Upper lobe of right lung (tissue), 1 donor: Measurements from ENCODE around the gene TKTL1. TPM values are rescaled to one million over a fixed set of nuclear protein-coding genes. Genes with fewer than 3 reads are reported as not detected.
A peak's percentile ranks its signal among the peaks of the same experiment; 100 is the strongest.

Source experiments
- ATAC-seq: fragments of 200-7000 bp; cut with Tn5 transposase; one replicate; pipeline ENCODE4 v1.9.1; 2020; ENCODE audit warnings: mild to moderate bottlenecking, moderate library complexity
- DNase-seq: peaks from one replicate; pipeline ENCODE4 v3.0.0-alpha.2; 2020
- H3K27ac ChIP-seq: fragments of 200-600 bp; one replicate; pipeline ENCODE4 v1.8.0; 2022
- H3K27me3 ChIP-seq: fragments of 200-600 bp; one replicate; pipeline ENCODE4 v1.8.0; 2022; ENCODE audit warnings: mild to moderate bottlenecking
- H3K36me3 ChIP-seq: fragments of 200-600 bp; one replicate; pipeline ENCODE4 v1.8.0; 2022
- H3K4me1 ChIP-seq: fragments of 200-600 bp; one replicate; pipeline ENCODE4 v1.8.0; 2022
- H3K4me3 ChIP-seq: fragments of 200-600 bp; one replicate; pipeline ENCODE4 v1.8.0; 2022; ENCODE audit warnings: mild to moderate bottlenecking
- H3K9me3 ChIP-seq: fragments of 200-600 bp; one replicate; pipeline ENCODE4 v1.8.0; 2022
- CTCF ChIP-seq: fragments of 200-600 bp; IDR thresholded peaks from one replicate; pipeline ENCODE4 v1.8.0; 2022; ENCODE audit warnings: antibody characterized with exemption
- intact Hi-C: fragments of 100-400 bp; cut with DNase I; formaldehyde crosslinking; loops from one replicate; pipeline ENCODE4 v1.11.0; 2022
- total RNA-seq: library from RNA; stranded (reverse); fragmentation: NEBNext Ultra II Directional; extraction: Animal tissue kit (Norgen Biotek cat#: 25700); gene quantifications from one replicate; pipeline ENCODE4 v1.2.1, GENCODE V29; 2021
- donor health status: DM: no; HTN: yes; CAD: no; lungs with severe emphysema.

The TKTL1 gene
- total RNA-seq, 1 donor from 2014 or later: not detected

- peak overlapping the region; percentile 55 for H3K27ac ChIP-seq
- no peak for ATAC-seq
Observed at GRCh38 chrX:154355776-154356140, 60.2 kb downstream of the TKTL1 start.

GRCh38 chrX:154356596-154356995 is 61.0 kb downstream of the TKTL1 start:
- intact Hi-C loops: no loop called here
- no peak for TF ChIP-seq CTCF
- peak; percentile 51 for DNase-seq
- no peaks in the 10 kb centered on the region for H3K4me1 ChIP-seq
- no peaks in the 10 kb centered on the region for H3K27me3 ChIP-seq
- H3K4me3 ChIP-seq: no peak overlapping the region
- no peak for ATAC-seq
- H3K36me3 ChIP-seq: peaks cover 89% of the 10 kb centered on the region
- no peak overlapping the region for H3K27ac ChIP-seq
- no peaks in the 10 kb centered on the region for H3K9me3 ChIP-seq

More at GRCh38 chrX:154355776-154356140, 60.2 kb downstream of the TKTL1 start:
- Histone ChIP-seq H3K4me1 (no peaks in the 10 kb centered on the region), H3K27me3 (no peaks in the 10 kb centered on the region), H3K36me3 (peaks cover 91% of the 10 kb centered on the region), H3K4me3 (no peak overlapping the region), H3K9me3 (no peaks in the 10 kb centered on the region)
- intact Hi-C loops: no loop called here
- no peak for TF ChIP-seq CTCF
- DNase-seq: peak; percentile 65

- intact Hi-C loops: no loop called here
- Histone ChIP-seq H3K27me3 (no peaks in the 10 kb centered on the region), H3K9me3 (no peaks in the 10 kb centered on the region), H3K27ac (no peak overlapping the region), H3K36me3 (peaks cover 90% of the 10 kb centered on the region), H3K4me1 (no peaks in the 10 kb centered on the region), H3K4me3 (no peak overlapping the region)
- no peak for ATAC-seq
- peak; percentile 33 for DNase-seq
- TF ChIP-seq CTCF: no peak
Observed at GRCh38 chrX:154357205-154357604, 61.6 kb downstream of the TKTL1 start.

GRCh38 chrX:154358011-154358410 is 62.4 kb downstream of the TKTL1 start:
- intact Hi-C loops: no loop called here
- Histone ChIP-seq H3K4me3 (no peak overlapping the region), H3K36me3 (peaks cover 90% of the 10 kb centered on the region), H3K27ac (no peak overlapping the region), H3K4me1 (no peaks in the 10 kb centered on the region), H3K27me3 (no peaks in the 10 kb centered on the region), H3K9me3 (no peaks in the 10 kb centered on the region)
- no peak for TF ChIP-seq CTCF
- ATAC-seq (no peak), DNase-seq (peak; percentile 28)

- intact Hi-C loops: no loop called here
- no peaks in the 10 kb centered on the region for H3K9me3 ChIP-seq
- H3K27me3 ChIP-seq: no peaks in the 10 kb centered on the region
- H3K36me3 ChIP-seq: peaks cover 90% of the 10 kb centered on the region
- ATAC-seq (no peak), DNase-seq (no peak)
- no peaks in the 10 kb centered on the region for H3K4me1 ChIP-seq
- TF ChIP-seq CTCF: no peak
- H3K4me3 ChIP-seq: no peak overlapping the region
- no peak overlapping the region for H3K27ac ChIP-seq
Observed at GRCh38 chrX:154358829-154359228, 63.2 kb downstream of the TKTL1 start.
